LNCAP (cell line): ENCODE results near the gene EXD1.

Experiments used
- CTCF ChIP-seq: fragments of 450-650 bp; IDR thresholded peaks from 2 replicates; pipeline ENCODE4 v1.5.1; 2017; ENCODE audit warnings: mild to moderate bottlenecking

Gene EXD1

DNA sequence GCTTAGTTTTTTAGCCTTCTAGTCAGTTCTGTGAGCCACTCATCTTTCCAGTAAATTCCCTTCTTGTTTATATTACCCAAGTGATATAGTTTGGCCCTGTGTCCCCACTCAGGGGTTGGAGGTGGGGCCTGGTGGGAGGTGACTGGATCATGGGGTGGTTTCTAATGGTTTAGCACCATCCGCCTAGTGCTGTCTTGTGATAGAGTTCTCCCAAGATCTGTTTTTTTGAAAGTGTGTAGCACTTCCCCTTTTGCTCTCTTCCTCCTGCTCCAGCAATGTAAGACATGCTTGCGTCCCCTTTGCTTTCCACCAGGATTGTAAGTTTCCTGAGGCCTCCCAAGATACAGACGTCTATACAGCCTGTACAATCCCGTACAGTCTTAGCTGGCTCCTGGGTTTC is 60.8 kb downstream of the EXD1 start:
- no peak for TF ChIP-seq CTCF

- no peak for TF ChIP-seq CTCF
Observed at GRCh38 chr15:41169086-41169485, 61.5 kb downstream of the EXD1 start.

DNA sequence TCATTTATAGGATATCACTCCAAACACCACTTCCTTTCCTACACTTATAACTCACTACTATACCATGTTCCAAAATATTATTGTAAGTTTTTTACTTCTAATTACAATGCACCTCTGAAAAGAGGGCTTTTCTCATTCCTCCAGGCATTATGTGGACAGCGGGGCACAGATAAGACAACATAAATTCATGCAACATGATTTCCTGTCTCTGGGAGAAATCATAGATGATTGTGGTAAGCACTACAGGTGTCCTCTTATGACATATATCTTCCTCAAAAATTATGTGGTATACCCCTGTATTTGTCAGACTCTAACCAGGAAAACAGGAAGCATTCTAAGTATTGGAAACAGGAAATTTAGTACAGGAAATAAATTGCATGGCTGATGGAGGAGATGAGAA is 68.8 kb downstream of the EXD1 start:
- TF ChIP-seq CTCF = no peak

GRCh38 chr15:41161336-41161735 is 69.2 kb downstream of the EXD1 start:
- no peak for TF ChIP-seq CTCF

GRCh38 chr15:41160639-41161315 is 69.8 kb downstream of the EXD1 start:
- TF ChIP-seq CTCF = no peak

- no peak for TF ChIP-seq CTCF
Observed at GRCh38 chr15:41154412-41154811, 76.1 kb downstream of the EXD1 start.

DNA sequence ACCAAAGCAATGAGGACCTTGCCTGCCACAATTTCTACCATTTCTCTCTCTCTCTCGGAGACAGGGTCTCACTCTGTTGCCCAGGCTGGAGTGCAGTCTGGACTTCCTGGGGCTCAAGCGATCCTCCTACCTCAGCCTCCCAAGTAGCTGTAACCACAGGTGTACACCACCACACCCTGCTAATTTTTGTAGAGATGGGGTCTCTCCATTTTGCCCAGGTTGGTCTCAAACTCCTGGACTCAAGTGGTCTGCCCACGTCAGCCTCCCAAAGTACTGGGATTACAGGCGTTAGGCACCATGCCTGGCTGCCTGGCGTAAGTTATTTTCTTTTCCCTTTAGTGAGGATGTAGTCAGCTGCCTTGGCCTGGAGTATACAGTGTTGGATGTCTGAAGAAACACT is 76.8 kb downstream of the EXD1 start:
- no peak for TF ChIP-seq CTCF

GRCh38 chr15:41151451-41152005 is 79.0 kb downstream of the EXD1 start:
- TF ChIP-seq CTCF = no peak
